Kidney tubule cell (primary cell): ENCODE results near the gene FEZF1.
"Not testable (repeated sequence)": the region's sequence is repeated elsewhere in the genome, so short reads cannot be mapped to it uniquely, and the experiment has no call there.

Experiments
- DNase-seq: peaks from one replicate; pipeline ENCODE4 v3.0.0-alpha.2; 2018; ENCODE audit warnings: low spot score

Gene FEZF1

GRCh38 chr7:122307228-122307621 is 2.7 kb upstream of the FEZF1 start:
- DNase-seq, result no peak

GRCh38 chr7:122306320-122307227 is 2.0 kb upstream of the FEZF1 start:
- no peak for DNase-seq

GRCh38 chr7:122305475-122306319 is 1.1 kb upstream of the FEZF1 start:
- DNase-seq, result peak; percentile 34

GRCh38 chr7:122304996-122305421 is 459 bp upstream of the FEZF1 start:
- DNase-seq, result no peak

GRCh38 chr7:122303531-122304318 is 825 bp downstream of the FEZF1 start:
- DNase-seq, result no peak

- DNase-seq, result no peak
Observed at GRCh38 chr7:122302761-122303530, 1.6 kb downstream of the FEZF1 start.

GRCh38 chr7:122301858-122302760 is 2.4 kb downstream of the FEZF1 start:
- no peak for DNase-seq

GRCh38 chr7:122300956-122301833 is 3.4 kb downstream of the FEZF1 start:
- no peak for DNase-seq

- peak; percentile 24 for DNase-seq
Observed at GRCh38 chr7:122300211-122300932, 4.2 kb downstream of the FEZF1 start.

GRCh38 chr7:122299624-122300210 is 4.8 kb downstream of the FEZF1 start:
- DNase-seq, result no peak

GRCh38 chr7:122298618-122299017 is 5.9 kb downstream of the FEZF1 start:
- DNase-seq, result no peak

GRCh38 chr7:122298131-122298530 is 6.4 kb downstream of the FEZF1 start:
- DNase-seq, result no peak

- no peak for DNase-seq
Observed at GRCh38 chr7:122291189-122291588, 13.4 kb downstream of the FEZF1 start.

GRCh38 chr7:122290476-122290875 is 14.1 kb downstream of the FEZF1 start:
- DNase-seq, result no peak

GRCh38 chr7:122289426-122289825 is 15.1 kb downstream of the FEZF1 start:
- no peak for DNase-seq

GRCh38 chr7:122284608-122285007 is 19.9 kb downstream of the FEZF1 start:
- not testable (repeated sequence) for DNase-seq

- no peak for DNase-seq
Observed at GRCh38 chr7:122273117-122273516, 31.4 kb downstream of the FEZF1 start.

GRCh38 chr7:122269241-122269640 is 35.3 kb downstream of the FEZF1 start:
- peak; percentile 16 for DNase-seq
